HG03457 (cell line): ENCODE data around the gene CERS6.
A peak's percentile ranks its signal among the peaks of the same experiment; 100 is the strongest.

ENCODE experiments used
- ATAC-seq: cut with Tn5 transposase; IDR thresholded peaks from one replicate; pipeline ENCODE4 v1.9.1; 2021; ENCODE audit warnings: moderate number of reproducible peaks; ENCODE audit not compliant: unreplicated experiment

CERS6 gene

DNA sequence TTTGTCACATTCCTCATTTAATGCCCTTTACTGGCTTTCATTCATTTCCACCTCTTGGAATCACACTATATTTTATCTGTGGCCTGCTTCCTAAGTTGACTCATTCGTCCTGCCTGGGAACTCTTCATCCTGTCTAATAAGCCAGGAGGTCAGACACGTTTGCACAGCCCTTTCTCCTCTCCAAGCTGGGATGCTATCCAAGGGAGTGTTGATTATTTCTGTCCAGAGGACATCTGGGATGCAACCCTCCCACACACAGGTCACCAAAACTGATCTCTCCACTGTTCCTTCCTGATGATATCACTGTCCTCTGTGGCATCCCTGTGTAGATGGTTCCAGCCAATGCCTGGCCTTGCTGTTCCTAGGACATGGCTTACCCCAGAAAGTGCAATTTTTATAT lies 266.5 kb downstream of the CERS6 start:
- no peak for ATAC-seq

DNA sequence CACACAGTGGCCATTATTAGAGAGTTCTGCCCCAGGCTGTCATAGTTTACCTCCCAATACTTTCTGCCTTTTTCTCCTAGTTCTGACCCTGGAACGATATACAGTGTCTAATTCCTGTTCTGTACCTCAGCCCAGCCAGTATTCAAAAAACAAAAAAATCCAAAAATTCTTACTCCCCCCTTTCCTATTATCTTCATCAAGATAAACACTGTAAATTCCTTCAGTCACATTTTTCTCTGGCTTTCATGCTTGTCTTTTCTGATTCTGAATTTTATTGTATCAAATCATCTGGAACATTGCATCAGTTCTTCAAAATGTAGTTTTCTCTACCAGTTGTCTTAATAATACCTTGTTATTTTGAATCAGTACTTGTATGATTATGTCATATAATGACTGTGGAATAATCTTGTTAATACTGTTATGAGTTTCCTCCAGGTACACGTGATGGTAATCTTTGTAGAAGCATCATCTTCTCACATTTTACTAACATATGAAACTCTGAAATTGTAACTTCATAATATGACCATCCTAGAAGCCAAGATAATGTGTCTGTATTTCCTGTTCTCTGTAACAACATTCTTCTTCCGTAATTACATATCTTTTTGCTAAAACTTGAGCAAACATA lies 267.3 kb downstream of the CERS6 start:
- no peak for ATAC-seq

DNA sequence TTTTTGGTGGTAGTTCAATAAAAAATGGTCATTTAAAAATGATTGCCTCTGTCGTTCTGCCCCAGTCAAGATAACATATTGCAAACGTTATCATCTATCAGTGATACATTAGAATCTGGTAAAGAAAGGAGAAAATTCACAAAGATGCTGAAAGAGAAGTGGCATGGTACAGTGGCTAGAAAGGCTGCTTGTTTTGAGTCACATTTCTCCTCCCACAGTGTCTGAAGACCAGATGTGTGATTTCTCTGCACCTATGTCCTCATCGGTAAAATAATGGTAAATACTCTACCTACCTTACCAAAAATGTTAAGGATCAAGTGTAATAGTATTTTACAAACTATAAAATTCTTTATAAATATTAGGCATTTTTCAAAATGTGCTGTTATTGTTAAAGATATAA lies 270.3 kb downstream of the CERS6 start:
- ATAC-seq: no peak

DNA sequence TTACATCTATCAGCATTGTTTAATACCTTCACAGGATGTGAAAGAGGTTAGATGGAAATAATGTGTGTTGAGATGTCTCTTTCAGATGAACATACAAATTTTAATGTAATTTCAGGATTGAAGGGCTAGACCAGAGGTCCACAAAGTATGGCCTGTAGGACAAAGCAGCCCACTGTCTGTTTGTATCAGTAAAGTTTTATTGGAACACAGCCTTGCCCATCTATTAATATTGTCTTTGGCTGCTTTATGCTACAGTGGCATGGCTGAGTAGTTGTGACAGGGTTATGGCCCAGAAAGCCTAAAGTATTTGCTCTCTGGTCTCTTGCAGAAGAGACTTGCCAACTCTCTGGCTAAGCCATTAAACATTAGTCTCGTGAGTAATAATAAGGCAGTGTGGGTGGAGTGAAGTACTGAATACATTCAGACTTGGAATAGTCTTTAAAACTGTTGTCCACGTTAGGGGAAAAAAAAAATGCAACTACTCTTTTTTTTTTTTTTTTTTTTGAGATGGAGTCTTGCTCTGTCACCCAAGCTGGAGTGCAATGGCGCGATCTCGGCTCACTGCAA lies 271.9 kb downstream of the CERS6 start:
- ATAC-seq: no peak

DNA sequence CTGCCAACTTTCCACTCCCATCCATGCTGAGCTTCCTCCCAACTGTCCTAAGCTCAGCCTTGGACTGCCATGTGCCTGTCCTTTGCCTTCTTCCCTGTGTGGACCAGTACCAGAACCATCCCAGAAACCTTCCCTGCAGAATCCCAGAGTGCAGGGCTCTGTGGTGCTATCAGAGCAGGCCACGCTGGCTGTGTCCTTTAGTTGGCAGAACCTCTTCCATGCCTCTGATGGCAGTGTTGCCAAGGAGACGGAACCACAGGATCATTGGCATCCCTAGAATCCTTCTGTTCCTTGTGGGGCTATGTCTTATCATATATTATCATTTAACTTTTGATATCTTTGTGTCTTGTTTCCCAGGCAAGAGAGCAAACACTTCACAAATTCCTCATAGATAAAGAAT lies 273.4 kb downstream of the CERS6 start:
- no peak for ATAC-seq

DNA sequence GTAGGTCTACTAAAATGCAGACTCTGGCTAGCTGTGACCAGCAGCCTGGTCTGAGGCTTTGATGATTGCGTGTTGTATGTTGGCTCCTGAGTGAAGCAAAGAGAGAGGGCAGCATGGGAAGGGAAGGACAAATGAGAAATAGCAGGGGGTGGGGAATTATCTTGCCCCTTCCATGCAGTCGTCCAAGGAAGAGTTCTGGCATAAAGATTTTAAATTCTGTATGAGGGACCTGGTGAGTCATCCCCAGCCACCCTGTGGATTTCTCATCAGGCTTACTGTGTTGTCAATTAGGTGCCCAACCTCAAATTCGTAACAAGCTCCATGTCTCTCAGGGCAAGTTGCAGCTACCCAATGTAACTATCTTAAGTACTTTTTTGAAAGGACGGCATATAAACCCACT lies 274.3 kb downstream of the CERS6 start:
- ATAC-seq: no peak

DNA sequence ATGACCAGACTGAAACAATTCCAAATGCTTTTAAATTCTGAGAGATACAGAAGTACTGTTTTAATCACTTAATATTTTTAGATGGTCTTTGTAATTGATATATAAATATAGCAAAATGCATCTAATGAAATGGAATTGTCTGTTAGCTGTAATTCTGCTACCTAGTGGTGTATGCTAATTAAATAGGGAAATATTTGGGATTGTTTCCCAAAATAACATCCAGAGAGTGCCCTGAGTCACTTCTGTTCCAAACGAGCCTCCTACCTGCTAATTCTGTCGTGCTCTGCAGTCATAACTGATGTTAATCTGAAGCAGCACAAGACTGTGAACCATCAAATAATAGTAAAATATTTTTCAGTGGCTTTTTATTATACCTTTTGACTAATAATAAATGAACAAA lies 274.9 kb downstream of the CERS6 start:
- no peak for ATAC-seq

DNA sequence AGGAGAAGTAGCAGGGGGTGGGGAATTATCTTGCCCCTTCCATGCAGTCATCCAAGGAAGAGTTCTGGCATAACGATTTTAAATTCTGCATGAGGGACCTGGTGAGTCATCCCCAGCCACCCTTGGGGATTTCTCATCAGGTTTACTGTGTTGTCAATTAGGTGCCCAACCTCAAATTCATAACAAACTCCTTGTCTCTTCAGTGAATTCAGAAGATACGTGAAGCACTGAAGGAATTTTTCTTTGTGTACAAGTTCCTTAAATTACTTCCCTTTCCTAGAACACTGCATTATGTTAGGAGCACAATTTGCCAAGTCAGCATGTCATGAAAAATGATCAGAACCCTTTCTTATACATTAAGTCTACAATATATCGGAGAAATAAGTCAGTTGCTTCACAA lies 275.5 kb downstream of the CERS6 start:
- ATAC-seq: no peak

DNA sequence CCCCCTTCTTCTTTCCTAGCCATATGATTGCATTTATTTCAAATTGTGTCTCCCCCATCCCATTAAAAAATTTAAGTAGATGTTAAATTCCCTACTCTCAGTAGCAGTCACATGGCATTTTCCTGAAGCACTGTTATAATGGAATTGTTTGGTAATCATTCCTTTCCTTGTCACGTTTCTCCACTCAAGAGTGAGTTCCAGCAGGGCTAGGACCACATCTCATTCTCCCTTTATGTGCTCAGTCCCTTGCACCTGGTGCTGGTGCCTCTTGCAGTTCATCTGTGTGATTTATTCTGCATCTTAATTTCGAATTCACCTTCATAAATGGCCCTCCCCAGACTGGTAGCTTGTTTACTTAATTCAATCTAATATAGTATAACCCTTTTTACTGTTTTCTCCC lies 276.0 kb downstream of the CERS6 start:
- no peak for ATAC-seq

DNA sequence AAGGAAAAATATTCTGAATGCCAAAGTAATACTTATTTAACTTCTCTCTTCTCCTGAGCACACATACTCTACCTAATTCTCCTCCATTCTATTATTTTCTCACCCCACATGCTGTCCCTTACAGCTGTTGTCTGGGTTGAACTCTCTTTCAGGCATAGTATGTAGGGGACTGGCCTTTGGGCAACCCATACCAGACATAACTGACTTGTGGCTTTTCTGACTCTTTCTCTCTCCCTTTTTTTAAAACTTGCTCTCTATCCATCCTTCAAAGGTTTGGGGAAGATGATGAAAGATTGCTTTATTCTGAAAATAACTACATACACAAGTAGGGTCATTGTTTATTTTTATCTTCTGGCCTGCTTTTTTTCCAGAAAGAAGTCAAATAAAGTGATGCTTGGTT lies 276.4 kb downstream of the CERS6 start:
- no peak for ATAC-seq

DNA sequence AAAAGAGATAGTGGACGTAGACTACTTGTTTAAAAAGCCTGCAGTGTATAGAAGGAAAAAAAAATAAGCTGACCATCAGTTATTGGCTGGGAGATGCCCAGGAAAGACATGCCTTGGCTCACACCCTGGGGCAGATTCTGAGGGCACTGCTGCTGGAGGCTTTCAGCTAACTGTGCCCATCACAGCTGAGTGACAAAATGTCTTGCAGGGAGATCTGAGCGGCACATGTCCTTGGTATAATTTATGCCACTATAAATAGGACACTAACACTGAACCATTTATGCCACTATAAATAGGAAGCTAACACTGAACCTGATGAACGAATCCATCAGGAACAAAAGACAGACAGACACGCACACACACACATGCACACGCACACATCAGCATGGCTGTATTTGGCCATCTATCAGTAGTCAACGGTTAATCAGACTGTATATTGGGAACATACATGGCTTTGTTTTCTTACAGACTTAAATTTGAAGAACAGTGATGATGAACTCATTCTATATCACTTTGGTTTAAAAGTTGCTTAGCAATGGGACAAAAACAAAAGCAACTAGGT lies 278.2 kb downstream of the CERS6 start:
- no peak for ATAC-seq

DNA sequence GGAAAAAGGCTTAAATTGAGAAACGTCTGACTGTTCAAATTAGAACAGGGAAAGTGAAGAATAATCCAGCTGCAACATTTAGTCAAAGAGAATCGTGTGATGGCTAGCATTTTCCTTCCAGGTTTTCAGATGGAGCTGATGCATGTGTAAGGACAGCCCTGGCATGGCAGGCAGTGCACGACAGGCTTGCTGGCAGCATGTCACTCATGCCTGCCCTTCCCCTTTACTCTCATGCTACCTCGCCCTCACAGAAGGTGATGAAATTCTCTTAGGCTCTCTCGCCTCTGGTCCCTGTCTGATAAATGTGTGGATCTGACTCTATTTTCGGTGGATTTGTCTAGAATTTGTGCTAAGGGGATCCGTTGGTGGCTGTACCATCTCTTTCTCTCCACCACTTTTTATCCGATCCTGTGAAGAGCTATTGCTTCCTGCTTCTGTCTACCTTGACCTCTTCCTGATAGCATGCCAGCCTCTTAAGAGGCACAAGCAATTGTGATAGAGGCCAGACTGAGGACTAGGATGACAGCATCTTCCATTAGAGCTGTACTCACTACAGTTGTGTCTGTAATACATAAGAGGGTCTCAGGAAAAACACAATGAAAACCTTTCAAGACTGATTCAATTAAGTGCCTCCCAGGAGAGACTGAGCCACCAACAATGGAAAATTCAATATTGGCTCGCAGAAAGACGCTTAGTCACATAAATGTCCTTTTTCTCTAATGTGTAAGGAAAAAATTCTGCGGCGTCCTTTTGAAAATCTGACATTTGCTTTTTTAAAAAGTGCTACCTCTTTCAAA lies 280.8 kb downstream of the CERS6 start:
- ATAC-seq: no peak

DNA sequence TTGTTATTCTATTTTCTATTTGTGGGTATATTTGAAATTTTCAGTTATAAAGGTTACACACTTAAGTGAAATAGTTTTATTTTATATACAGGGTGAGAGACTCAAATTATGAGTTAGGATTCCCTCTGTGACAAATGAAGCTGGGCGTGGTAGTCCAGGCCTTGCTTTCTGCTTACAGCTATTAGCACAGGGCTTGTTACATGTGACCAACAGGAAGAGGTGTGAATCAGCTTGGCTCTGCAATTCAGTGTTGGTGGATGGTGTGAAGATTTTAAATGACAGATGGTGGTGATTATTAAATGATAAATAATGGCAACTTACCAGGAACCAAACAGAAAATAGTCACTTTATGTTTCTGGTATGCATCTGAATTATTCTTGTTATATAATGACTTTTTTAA lies 282.0 kb downstream of the CERS6 start:
- ATAC-seq: no peak

DNA sequence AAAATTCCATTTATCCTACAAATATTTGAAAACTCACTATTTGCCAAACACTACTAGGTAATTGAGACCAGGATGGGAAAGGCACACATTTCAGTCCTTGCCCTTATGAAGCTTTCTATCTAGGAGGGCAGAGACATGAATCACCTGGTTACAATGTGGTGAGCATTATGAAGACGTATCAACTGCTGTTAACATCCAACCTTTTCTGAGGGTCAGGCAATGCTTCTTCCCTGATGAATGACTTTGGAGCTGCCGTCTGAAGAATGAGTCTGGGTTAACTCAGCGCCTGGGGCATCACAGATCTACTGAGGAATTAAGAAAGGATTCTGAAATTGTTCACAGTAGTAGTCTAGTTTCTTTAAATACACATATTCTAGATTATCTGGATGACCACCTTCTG lies 284.3 kb downstream of the CERS6 start:
- no peak for ATAC-seq

DNA sequence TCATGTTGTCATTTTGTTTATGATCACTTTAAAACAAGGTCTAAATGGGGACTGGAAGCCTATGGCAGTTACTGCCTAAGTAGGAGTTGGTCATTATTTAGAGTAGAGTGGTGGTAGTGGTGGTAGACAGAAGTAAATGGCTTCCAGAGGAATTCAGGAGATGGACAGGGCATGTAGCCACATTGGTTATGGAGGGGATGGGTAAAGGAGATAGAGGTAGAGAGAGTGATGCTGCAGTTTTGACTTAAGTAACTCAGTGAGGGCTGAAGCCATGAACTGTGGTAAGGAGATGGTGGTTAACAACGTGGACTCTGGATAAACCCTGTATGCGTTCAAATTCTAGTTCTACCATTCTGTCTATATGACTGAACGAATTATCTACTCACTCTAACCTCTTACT lies 284.7 kb downstream of the CERS6 start:
- no peak for ATAC-seq

DNA sequence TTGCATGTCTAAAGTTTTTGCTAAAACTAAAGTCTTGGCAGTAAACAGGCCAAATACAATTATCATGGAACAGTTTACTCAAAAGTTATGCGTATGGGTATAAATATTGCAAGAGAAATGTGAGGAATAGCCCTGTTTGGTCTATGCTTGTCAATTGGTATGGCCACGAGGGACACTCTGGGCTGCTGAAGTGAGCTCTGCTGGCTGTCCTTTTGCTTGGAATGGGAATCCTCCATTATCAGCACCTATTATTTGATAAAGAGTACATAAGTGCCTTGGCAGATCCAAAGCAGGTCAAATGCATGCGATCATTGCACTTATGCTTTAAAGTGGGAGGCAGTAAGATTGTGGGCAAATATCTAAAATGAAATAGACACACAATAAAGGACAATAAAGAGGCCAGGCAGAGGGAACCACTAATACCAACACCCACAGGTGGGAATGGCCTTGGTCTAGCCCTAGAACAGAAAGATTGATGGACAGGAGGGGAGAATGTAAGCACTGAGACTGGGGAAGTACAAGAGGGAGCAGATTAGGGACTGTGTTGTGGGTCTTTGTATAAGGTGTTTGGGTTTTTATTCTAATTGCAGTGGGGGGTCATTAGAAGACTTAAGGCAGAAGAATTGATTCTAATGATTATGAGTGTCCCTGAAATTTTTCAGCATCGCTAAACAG lies 286.3 kb downstream of the CERS6 start:
- ATAC-seq: no peak

DNA sequence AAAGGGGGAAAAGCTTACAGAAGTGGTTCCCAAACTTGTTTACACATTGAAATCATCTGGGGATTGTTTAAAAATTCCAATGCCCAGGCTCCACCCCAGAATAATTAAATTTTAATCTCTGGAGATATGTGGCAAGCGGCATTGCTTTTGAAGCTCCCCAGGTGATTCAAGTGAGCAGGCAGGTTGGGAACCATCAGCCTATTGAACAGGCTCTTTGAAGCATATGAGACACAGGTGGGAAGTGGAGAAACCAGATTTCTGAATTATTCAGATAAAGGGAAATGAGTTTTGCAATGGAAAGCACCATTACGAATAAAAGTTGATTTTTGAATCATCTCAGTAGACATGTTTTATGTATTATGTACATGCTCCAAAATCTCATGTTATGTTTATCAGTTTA lies 288.8 kb downstream of the CERS6 start:
- ATAC-seq: no peak

DNA sequence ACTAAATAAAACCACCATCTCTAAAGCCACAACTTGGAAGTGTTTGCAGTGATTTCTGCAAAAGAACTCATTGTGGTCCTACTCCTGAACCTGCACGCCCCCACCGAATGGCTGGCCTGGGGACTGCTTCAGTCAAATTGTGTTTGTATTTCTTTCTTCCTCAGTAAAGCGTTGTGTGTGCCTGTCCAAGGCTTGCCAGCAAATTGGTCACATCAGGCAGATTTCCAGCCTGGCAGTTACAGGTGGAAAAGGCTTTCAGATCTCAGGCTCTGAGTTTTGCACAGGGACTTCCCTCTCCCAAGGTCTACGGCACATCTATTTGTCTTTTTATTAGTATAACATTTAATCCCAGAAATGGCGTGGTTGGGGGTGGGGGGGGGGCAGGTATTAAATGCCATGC lies 292.4 kb downstream of the CERS6 start:
- no peak for ATAC-seq

DNA sequence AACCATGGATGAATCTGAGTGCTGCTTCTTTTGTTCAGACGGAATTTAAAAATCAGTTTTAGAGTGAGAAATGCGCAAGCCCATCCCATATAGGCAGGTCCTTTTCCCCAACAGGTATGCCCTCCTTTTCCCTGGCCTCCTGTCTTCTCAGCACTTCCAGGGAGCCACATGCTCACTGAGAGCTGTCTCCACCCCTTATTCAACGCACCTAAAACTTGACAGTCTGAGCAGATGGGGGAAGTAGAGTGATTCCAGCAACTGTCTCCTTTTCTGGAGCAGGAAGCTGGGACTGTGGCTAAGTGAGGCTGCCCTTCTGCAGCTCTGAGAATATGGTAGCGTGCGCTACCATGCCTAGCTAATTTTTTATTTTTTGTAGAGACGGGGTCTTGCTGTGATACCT lies 293.2 kb downstream of the CERS6 start:
- ATAC-seq: no peak

DNA sequence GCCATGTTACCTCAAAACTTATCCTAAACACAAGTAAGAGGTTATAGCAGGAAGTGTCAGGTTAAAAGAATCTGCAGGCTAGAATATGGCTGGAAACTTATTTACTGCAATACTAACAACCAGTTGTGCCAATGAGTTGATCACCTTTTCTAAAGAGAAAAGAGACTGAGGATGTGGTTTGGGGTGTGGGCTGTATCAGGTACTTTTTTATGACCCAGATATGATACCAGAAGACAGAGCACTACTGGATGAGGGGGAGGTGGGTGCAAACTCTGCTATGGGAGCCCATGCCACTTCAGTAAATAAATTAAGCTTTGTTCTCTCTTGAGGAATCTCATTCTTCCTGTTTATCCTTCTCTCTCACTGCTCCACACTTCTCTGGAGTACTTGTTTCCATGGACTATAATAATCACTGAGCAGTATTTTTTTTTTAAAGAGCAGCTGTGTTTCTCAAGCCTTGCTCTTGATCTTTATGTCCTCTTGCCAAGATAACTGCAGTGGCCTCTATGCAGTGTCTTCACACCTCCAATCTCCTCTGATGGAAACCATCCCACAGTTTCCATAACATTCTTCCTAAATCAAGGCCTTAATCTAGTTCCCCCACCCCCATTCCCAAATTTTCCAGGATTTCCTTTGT lies 295.1 kb downstream of the CERS6 start:
- peak; percentile 92 for ATAC-seq

DNA sequence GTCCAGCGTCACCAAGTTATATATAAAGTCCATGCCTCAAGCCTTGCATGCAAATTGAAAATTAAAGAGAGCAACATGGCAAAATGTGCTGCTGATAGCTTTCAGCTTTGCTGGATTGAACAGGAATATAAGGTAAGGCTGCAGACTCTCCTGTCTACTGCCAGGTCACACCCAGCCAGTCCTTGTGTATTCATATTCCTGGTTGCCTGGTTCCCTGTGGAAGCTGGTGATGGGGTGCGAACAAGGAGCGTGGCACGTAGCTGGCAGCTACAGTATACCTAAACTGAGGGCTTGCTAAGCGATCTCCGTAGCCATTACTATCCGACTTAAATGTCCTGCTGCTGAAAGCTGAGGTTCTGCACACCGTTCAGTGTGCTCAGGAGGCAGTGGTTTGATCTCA lies 296.3 kb downstream of the CERS6 start:
- ATAC-seq: no peak
